ENCODE data around the gene ARHGEF19.

The ARHGEF19 gene

DNA sequence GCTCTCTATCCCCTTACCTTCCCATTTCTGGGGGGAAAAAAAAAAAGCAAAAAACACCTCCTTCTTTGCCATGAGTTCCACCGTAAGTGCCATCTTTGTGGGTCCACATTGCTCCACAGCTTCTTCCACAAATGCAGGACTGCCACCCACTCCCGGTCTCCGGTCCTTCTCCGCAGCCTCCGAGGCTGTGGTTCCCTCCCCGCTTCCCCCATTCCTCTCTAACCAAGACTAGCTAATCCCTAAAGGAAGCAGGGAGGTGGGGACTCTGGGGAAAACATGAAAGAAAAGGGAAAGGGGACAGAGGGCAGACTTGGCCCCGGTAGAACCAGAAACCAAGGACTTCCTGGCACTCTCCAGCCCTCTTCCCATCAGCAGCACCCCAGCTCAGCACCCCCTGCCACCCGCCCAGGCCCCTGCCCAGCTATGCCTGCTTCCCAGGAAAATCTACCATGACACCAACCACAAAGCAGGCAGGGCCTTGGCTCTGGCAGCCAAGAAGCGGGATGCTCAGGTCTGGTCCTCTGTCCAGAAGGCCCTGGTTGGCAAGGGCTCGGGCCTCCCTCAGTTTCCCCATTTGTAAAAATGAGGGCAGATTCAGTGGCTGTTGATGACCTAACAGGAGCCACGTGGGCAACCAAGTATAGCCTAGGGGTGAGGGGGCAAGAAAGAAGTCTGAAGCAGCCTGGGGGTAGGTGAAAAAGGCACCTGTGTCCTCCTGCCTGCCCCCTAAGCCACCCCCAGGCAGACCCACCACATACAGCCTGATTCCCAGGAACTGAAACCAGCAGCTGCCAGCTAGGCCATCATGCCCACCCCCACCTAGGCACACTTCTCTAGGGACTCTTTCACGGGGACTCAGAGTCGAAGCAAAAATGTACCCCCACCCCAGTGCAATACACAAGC is 59.1 kb downstream of the ARHGEF19 start:
- H3K4me3 ChIP-seq (ENCODE audit: low read depth, low read length): no peak overlapping the region
- TF ChIP-seq, protein P1, sequence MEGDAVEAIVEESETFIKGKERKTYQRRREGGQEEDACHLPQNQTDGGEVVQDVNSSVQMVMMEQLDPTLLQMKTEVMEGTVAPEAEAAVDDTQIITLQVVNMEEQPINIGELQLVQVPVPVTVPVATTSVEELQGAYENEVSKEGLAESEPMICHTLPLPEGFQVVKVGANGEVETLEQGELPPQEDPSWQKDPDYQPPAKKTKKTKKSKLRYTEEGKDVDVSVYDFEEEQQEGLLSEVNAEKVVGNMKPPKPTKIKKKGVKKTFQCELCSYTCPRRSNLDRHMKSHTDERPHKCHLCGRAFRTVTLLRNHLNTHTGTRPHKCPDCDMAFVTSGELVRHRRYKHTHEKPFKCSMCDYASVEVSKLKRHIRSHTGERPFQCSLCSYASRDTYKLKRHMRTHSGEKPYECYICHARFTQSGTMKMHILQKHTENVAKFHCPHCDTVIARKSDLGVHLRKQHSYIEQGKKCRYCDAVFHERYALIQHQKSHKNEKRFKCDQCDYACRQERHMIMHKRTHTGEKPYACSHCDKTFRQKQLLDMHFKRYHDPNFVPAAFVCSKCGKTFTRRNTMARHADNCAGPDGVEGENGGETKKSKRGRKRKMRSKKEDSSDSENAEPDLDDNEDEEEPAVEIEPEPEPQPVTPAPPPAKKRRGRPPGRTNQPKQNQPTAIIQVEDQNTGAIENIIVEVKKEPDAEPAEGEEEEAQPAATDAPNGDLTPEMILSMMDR (IDR thresholded peaks at IDR 0.05; ENCODE audit: low read depth, low read length, missing control alignments): no peak
- no peak for DNase-seq (ENCODE audit: low read depth)

- H3K4me3 ChIP-seq (ENCODE audit: low read depth, low read length): no peak overlapping the region
- no peak for DNase-seq (ENCODE audit: low read depth)
- TF ChIP-seq, protein P1 (IDR thresholded peaks at IDR 0.05; ENCODE audit: low read depth, low read length, missing control alignments): no peak
These were observed 59.9 kb downstream of the ARHGEF19 start for GRCh38 chr1:16152481-16153087.

DNA sequence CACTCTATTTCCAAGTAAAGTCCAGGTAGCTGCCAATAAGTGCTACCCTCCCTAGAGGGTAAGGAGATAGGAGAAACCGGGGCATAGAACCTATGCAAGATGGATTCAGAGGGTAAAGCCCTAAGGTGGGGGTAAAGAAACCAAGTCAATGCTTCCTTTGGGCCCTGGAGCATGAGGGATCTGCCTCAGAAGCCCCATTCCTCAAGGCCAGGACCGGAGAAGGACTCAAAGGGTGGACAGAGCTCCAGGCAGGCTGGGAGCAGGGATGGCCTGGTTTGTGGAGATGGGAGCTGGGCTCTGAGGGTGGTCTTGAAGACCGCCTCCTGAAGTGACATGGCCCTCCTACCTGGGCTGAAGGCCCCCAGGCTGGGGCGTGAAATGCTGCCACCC is 60.5 kb downstream of the ARHGEF19 start:
- H3K4me3 ChIP-seq (ENCODE audit: low read depth, low read length): no peak overlapping the region
- DNase-seq (ENCODE audit: low read depth): no peak
- TF ChIP-seq, protein P1 (IDR thresholded peaks at IDR 0.05; ENCODE audit: low read depth, low read length, missing control alignments): no peak

- TF ChIP-seq, protein P1 (IDR thresholded peaks at IDR 0.05; ENCODE audit: low read depth, low read length, missing control alignments): no peak
- DNase-seq (ENCODE audit: low read depth): no peak
- H3K4me3 ChIP-seq (ENCODE audit: low read depth, low read length): no peak overlapping the region
These were observed 61.1 kb downstream of the ARHGEF19 start for GRCh38 chr1:16151196-16151994.

DNA sequence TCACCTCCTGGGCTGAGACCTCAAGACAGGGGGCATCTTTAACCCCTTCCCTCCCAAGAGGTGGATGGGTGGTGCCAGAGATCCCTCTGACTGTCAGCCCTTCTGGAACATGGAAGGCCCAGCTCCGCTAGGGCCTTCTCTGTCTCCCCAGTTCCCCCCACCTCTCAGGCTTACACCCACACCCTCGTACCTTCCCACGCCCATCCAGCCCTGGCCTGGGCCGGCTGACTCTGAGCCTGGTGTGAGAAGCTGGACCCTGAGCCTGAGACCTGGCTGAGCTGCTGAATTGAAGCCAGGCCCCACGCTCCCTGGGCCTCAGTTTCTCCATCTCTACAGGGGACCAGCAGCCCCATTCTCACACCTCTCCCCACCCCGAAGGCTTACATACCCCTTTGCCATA is 61.9 kb downstream of the ARHGEF19 start:
- H3K4me3 ChIP-seq (ENCODE audit: low read depth, low read length): no peak overlapping the region
- DNase-seq (ENCODE audit: low read depth): no peak
- TF ChIP-seq, protein P1 (IDR thresholded peaks at IDR 0.05; ENCODE audit: low read depth, low read length, missing control alignments): no peak

- no peak overlapping the region for H3K4me3 ChIP-seq (ENCODE audit: low read depth, low read length)
- DNase-seq (ENCODE audit: low read depth): no peak
- TF ChIP-seq, protein P1 (IDR thresholded peaks at IDR 0.05; ENCODE audit: low read depth, low read length, missing control alignments): no peak
These were observed 62.6 kb downstream of the ARHGEF19 start for GRCh38 chr1:16149702-16150488.
